Stimulated activated CD4-positive, alpha-beta T cell treated with anti-CD3 and anti-CD28 coated beads, Interleukin-15, amount 100 ng/mL, for 24 hours (primary cell): Measurements from ENCODE around the gene CPHXL2.

Experiments used
- DNase-seq: peaks from one replicate; pipeline ENCODE4 v3.0.0-alpha.2; 2020

The CPHXL2 gene

GRCh38 chr16:75635036-75635435 is 41.8 kb downstream of the CPHXL2 start:
- no peak for DNase-seq

GRCh38 chr16:75632857-75633256 is 44.0 kb downstream of the CPHXL2 start:
- no peak for DNase-seq

GRCh38 chr16:75630052-75630451 is 46.8 kb downstream of the CPHXL2 start:
- no peak for DNase-seq

GRCh38 chr16:75629132-75629531 is 47.7 kb downstream of the CPHXL2 start:
- DNase-seq, result no peak

- DNase-seq, result no peak
These were observed 48.5 kb downstream of the CPHXL2 start for GRCh38 chr16:75628351-75628750.

GRCh38 chr16:75627851-75628250 is 49.0 kb downstream of the CPHXL2 start:
- DNase-seq, result no peak

- DNase-seq, result no peak
These were observed 50.0 kb downstream of the CPHXL2 start for GRCh38 chr16:75626806-75627205.

GRCh38 chr16:75624921-75625334 is 51.9 kb downstream of the CPHXL2 start:
- DNase-seq, result no peak

GRCh38 chr16:75622761-75623605 is 53.8 kb downstream of the CPHXL2 start, which contains the start of gene ADAT1:
TSS of gene ADAT1 (minus strand) at chr16:75623281. CDS start at chr16:75620799, 2,482 bp downstream.
- peak; percentile 98 for DNase-seq

- DNase-seq, result no peak
These were observed 55.7 kb downstream of the CPHXL2 start for GRCh38 chr16:75621170-75621477.

- no peak for DNase-seq
These were observed 56.3 kb downstream of the CPHXL2 start for GRCh38 chr16:75620326-75621169.

- DNase-seq, result no peak
These were observed 58.0 kb downstream of the CPHXL2 start for GRCh38 chr16:75618780-75619179.

- DNase-seq, result no peak
These were observed 59.7 kb downstream of the CPHXL2 start for GRCh38 chr16:75617121-75617520.

GRCh38 chr16:75616521-75617010 is 60.2 kb downstream of the CPHXL2 start:
- DNase-seq, result peak; percentile 15

GRCh38 chr16:75615619-75616018 is 61.2 kb downstream of the CPHXL2 start:
- DNase-seq, result no peak

- no peak for DNase-seq
These were observed 62.5 kb downstream of the CPHXL2 start for GRCh38 chr16:75614066-75614897.
